Measurements from ENCODE around the gene DCAKD. TPM values are rescaled to one million over a fixed set of nuclear protein-coding genes. Genes with fewer than 3 reads are reported as not detected.

DCAKD gene
- total and polyA plus RNA-seq, 2 of the 8 experiments (the other 6 are each of a cell fraction or from before 2014, with no cell fraction given), result 35.6 to 52.9 TPM

GRCh38 chr17:45046537-45047125, 4.8 kb downstream of the DCAKD start (continued):
- TF ChIP-seq SAP30 (IDR thresholded peaks at IDR 0.05; ENCODE audit: insufficient read depth, insufficient replicate concordance, low read length), result no peak
